HT1080 (cell line): ENCODE measurements around the gene CLDN8. TPM values are rescaled to one million over a fixed set of nuclear protein-coding genes. Genes with fewer than 3 reads are reported as not detected.

Experiments used
- DNase-seq: peaks from one replicate; pipeline ENCODE4 v3.0.0-alpha.2; 2015; ENCODE audit warnings: low read depth
- polyA plus RNA-seq, 2 experiments: library from polyadenylated mRNA; depleted of rRNA; stranded (reverse); fragments of >200 nt; gene quantifications; 2 replicates each; pipeline ENCODE4 v1.2.3, GENCODE V29; 2015
- total RNA-seq: library from RNA; depleted of rRNA; stranded (reverse); fragments of >200 nt; shearing (Covaris generic); gene quantifications from 2 replicates; pipeline ENCODE4 v1.2.3, GENCODE V29; 2014; rRNA removed

Gene CLDN8
- total RNA-seq: not detected in 2 replicates
- polyA plus RNA-seq (2015; cell fraction: cytosol; rRNA removed): not detected in 2 replicates
- not detected in 2 replicates for polyA plus RNA-seq (2015; cell fraction: nucleus; rRNA removed)

- DNase-seq: no peak
Observed at GRCh38 chr21:30216041-30216723, at the start of gene CLDN8. CLDN8 (minus strand) TSS chr21:30216097; CDS start chr21:30215925, 172 bp downstream.

GRCh38 chr21:30257773-30258172 is 41.9 kb upstream of the CLDN8 start:
- DNase-seq: peak; percentile 10

- no peak for DNase-seq
Observed at GRCh38 chr21:30256100-30256499, 40.2 kb upstream of the CLDN8 start.

- DNase-seq: no peak
Observed at GRCh38 chr21:30255679-30256078, 39.8 kb upstream of the CLDN8 start.

- DNase-seq: no peak
Observed at GRCh38 chr21:30251781-30252180, 35.9 kb upstream of the CLDN8 start.

- DNase-seq: no peak
Observed at GRCh38 chr21:30249936-30250335, 34.0 kb upstream of the CLDN8 start.

GRCh38 chr21:30248844-30249243 is 32.9 kb upstream of the CLDN8 start:
- DNase-seq: no peak

- no peak for DNase-seq
Observed at GRCh38 chr21:30245061-30245460, 29.2 kb upstream of the CLDN8 start.

- DNase-seq: no peak
Observed at GRCh38 chr21:30243691-30244090, 27.8 kb upstream of the CLDN8 start.

GRCh38 chr21:30240661-30241060 is 24.8 kb upstream of the CLDN8 start:
- DNase-seq: no peak

GRCh38 chr21:30238168-30238567 is 22.3 kb upstream of the CLDN8 start:
- DNase-seq: no peak

GRCh38 chr21:30234643-30235042 is 18.7 kb upstream of the CLDN8 start:
- peak; percentile 18 for DNase-seq

- DNase-seq: no peak
Observed at GRCh38 chr21:30234050-30234449, 18.2 kb upstream of the CLDN8 start.

GRCh38 chr21:30233228-30234020 is 17.5 kb upstream of the CLDN8 start:
- no peak for DNase-seq

- no peak for DNase-seq
Observed at GRCh38 chr21:30232011-30232410, 16.1 kb upstream of the CLDN8 start.

GRCh38 chr21:30227633-30228404 is 11.9 kb upstream of the CLDN8 start:
- peak; percentile 94 for DNase-seq

GRCh38 chr21:30227128-30227527 is 11.2 kb upstream of the CLDN8 start:
- DNase-seq: no peak

GRCh38 chr21:30223596-30223995 is 7.7 kb upstream of the CLDN8 start:
- no peak for DNase-seq

GRCh38 chr21:30222724-30223123 is 6.8 kb upstream of the CLDN8 start:
- DNase-seq: no peak

GRCh38 chr21:30211071-30211470 is 4.8 kb downstream of the CLDN8 start:
- DNase-seq: no peak

- DNase-seq: no peak
Observed at GRCh38 chr21:30209601-30210000, 6.3 kb downstream of the CLDN8 start.

GRCh38 chr21:30207252-30207579 is 8.7 kb downstream of the CLDN8 start:
- no peak for DNase-seq
